Karpas-422 (cell line): ENCODE measurements around the gene C11orf97. TPM values are rescaled to one million over a fixed set of nuclear protein-coding genes. Genes with fewer than 3 reads are reported as not detected.
"Not testable (repeated sequence)": the region's sequence is repeated elsewhere in the genome, so short reads cannot be mapped to it uniquely, and the experiment has no call there.

Source experiments
- DNase-seq: peaks from one replicate; pipeline ENCODE4 v3.0.0-alpha.2; 2015
- H2AFZ ChIP-seq: fragments of 200-600 bp; sonication (generic); 2 replicates; pipeline ENCODE4 v1.6.1; 2014; ENCODE audit warnings: antibody characterized with exemption, low read length, mixed read lengths
- H3K27ac ChIP-seq: fragments of 200-600 bp; sonication (generic); 2 replicates; pipeline ENCODE4 v1.5.1; 2014; ENCODE audit warnings: mild to moderate bottlenecking, low read length, moderate library complexity
- H3K27me3 ChIP-seq: fragments of 200-600 bp; sonication (generic); 2 replicates; pipeline ENCODE4 v1.6.1; 2014; ENCODE audit warnings: low read length, mixed read lengths
- H3K36me3 ChIP-seq: fragments of 200-600 bp; sonication (generic); 2 replicates; pipeline ENCODE4 v1.6.1; 2014; ENCODE audit warnings: low read length, mixed read lengths; ENCODE audit not compliant: insufficient read depth
- H3K4me1 ChIP-seq: fragments of 200-600 bp; sonication (generic); 2 replicates; pipeline ENCODE4 v1.6.1; 2014; ENCODE audit warnings: mild to moderate bottlenecking, low read length, mixed read lengths
- H3K4me2 ChIP-seq: fragments of 200-600 bp; sonication (generic); 2 replicates; pipeline ENCODE4 v1.6.1; 2014; ENCODE audit warnings: low read length, low read depth, mild to moderate bottlenecking; ENCODE audit not compliant: poor library complexity, severe bottlenecking
- H3K4me3 ChIP-seq: fragments of 200-600 bp; sonication (generic); 2 replicates; pipeline ENCODE4 v1.5.1; 2014; ENCODE audit warnings: mild to moderate bottlenecking, antibody characterized with exemption, low read length, mixed read lengths
- H3K79me2 ChIP-seq: fragments of 200-600 bp; sonication (generic); 2 replicates; pipeline ENCODE4 v1.6.1; 2014; ENCODE audit warnings: mild to moderate bottlenecking, low read length, mixed read lengths
- H3K9ac ChIP-seq: fragments of 200-600 bp; sonication (generic); 2 replicates; pipeline ENCODE4 v1.6.0; 2014; ENCODE audit warnings: low read length
- H3K9me2 ChIP-seq: fragments of 200-600 bp; sonication (generic), shearing (Covaris generic); replicated peaks from 2 replicates; pipeline ENCODE4 v1.6.0; 2014; ENCODE audit warnings: mild to moderate bottlenecking, low read length, moderate library complexity; ENCODE audit not compliant: insufficient read depth
- H3K9me3 ChIP-seq: fragments of 300-700, 200-600 bp; sonication (generic); 2 replicates; pipeline ENCODE4 v1.6.1; 2014; ENCODE audit warnings: low read length, mixed read lengths
- H4K20me1 ChIP-seq: fragments of 200-600 bp; sonication (generic); 2 replicates; pipeline ENCODE4 v1.6.1; 2014; ENCODE audit warnings: mild to moderate bottlenecking, antibody characterized with exemption, low read length, low read depth; ENCODE audit not compliant: insufficient read depth
- total RNA-seq: library from RNA; depleted of rRNA; stranded (reverse); fragments of >200 nt; shearing (Covaris generic); gene quantifications from 2 replicates; pipeline ENCODE4 v1.2.3, GENCODE V29; 2014; ENCODE audit warnings: low replicate concordance

Gene C11orf97
- total RNA-seq, 1 experiment from 2014 or later, result not detected

DNA sequence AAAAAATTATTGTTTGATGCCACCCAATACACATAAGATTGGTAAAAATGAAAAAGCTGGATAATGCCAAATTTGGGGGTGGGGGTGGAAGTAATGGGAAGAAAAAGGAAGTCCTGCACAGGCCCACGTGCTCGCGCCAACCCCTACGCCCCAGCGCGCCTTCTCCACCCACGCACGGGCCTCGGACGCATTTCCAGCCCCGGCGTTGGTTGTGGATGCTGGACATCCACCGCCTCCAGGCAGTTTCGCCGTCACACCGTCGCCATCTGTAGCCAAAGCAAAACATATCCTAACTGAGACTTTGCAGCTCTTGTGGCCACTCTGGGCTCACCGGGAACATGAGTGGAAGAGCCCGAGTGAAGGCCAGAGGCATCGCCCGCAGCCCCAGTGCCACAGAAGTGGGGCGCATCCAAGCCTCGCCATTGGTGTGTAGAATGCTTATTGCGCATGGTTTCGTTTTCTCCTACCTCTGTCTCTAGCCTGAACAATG lies 55.0 kb downstream of the C11orf97 start, which contains the start of gene PIWIL4:
Gene PIWIL4, plus strand, starts transcription at position 188 of the 490 bp plus-strand sequence. Its CDS starts 151 bp downstream, at position 339.
- Histone ChIP-seq H3K9ac (no peak within 1 kb of the TSS), H3K4me3 (no peak within 1 kb of the TSS), H2AFZ (no peak within 1 kb of the TSS), H3K27ac (no peak within 1 kb of the TSS), H3K36me3 (no peaks in the 10 kb centered on the region), H3K9me2 (no peaks in the 10 kb centered on the region), H3K9me3 (no peaks in the 10 kb centered on the region), H3K79me2 (no peaks in the 10 kb centered on the region), H3K4me1 (no peaks in the 10 kb centered on the region), H4K20me1 (no peaks in the 10 kb centered on the region), H3K4me2 (no peak within 1 kb of the TSS), H3K27me3 (no peaks in the 10 kb centered on the region)
- no peak for DNase-seq

DNA sequence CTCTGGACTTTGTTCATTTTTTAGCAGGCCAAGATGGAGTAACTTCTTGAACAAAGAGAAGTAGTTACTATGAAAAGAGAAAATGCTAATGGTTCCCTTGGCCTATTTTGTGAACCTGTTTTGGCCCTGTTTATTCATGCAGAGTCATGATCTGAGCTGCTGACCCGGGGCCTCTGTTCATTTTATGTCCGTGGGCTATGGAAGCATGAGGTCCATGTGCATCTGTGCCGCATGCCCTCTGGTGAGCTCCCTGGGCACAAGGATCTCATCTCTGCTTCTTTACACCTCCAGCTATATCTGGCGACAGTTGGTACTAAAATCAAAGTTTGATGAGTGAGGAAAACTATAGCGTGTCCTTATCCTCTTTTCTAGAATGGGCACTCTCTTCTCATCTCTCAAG lies 55.9 kb downstream of the C11orf97 start:
- no peak overlapping the region for H3K4me2 ChIP-seq
- no peak overlapping the region for H3K9ac ChIP-seq
- H3K79me2 ChIP-seq, result no peaks in the 10 kb centered on the region
- no peaks in the 10 kb centered on the region for H3K4me1 ChIP-seq
- H4K20me1 ChIP-seq, result no peaks in the 10 kb centered on the region
- no peaks in the 10 kb centered on the region for H3K36me3 ChIP-seq
- H2AFZ ChIP-seq, result no peak overlapping the region
- no peaks in the 10 kb centered on the region for H3K27me3 ChIP-seq
- H3K9me3 ChIP-seq, result no peaks in the 10 kb centered on the region
- DNase-seq, result no peak
- no peaks in the 10 kb centered on the region for H3K9me2 ChIP-seq
- H3K27ac ChIP-seq, result no peak overlapping the region
- no peak overlapping the region for H3K4me3 ChIP-seq

DNA sequence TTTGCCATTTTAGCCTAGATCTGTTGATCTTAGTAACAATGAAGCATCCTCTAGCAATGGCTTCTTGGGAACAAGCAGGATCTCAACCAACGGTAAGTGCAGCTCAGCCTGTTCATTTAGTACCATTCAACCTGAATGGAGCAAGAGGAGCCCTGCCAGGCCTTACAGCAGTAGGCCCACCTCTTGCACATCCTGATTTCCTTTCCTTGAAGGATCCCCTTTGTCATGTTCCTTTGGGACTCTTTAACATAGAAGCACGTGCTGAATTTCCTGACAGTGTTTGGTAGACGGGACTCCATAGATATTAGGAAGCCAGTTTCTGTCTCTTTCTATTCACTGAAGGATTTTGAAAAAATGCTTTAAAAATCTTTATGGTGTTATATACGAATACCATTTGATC lies 56.5 kb downstream of the C11orf97 start:
- no peaks in the 10 kb centered on the region for H3K79me2 ChIP-seq
- H3K4me1 ChIP-seq, result no peaks in the 10 kb centered on the region
- no peak overlapping the region for H3K4me2 ChIP-seq
- no peaks in the 10 kb centered on the region for H3K36me3 ChIP-seq
- DNase-seq, result no peak
- no peaks in the 10 kb centered on the region for H3K9me2 ChIP-seq
- no peaks in the 10 kb centered on the region for H4K20me1 ChIP-seq
- no peaks in the 10 kb centered on the region for H3K9me3 ChIP-seq
- no peak overlapping the region for H3K9ac ChIP-seq
- no peaks in the 10 kb centered on the region for H3K27me3 ChIP-seq
- no peak overlapping the region for H3K27ac ChIP-seq
- no peak overlapping the region for H2AFZ ChIP-seq
- no peak overlapping the region for H3K4me3 ChIP-seq

DNA sequence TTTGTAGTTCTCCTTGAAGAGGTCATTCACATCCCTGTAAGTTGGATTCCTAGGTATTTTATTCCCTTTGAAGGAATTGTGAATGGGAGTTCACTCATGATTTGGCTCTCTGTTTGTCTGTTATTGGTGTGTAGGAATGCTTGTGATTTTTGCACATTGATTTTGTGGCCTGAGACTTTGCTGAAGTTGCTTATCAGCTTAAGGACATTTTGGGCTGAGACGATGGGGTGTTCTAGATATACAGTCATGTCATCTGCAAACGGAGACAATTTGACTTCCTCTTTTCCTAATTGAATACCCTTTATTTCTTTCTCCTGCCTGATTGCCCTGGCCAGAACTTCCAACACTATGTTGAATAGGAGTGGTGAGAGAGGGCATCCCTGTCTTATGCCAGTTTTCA lies 60.7 kb downstream of the C11orf97 start:
- DNase-seq, H3K27ac ChIP-seq, H3K9ac ChIP-seq, H3K36me3 ChIP-seq, H4K20me1 ChIP-seq, H2AFZ ChIP-seq, H3K9me2 ChIP-seq, H3K79me2 ChIP-seq, H3K4me1 ChIP-seq, H3K4me3 ChIP-seq, H3K9me3 ChIP-seq, H3K4me2 ChIP-seq, H3K27me3 ChIP-seq: not testable (repeated sequence)

DNA sequence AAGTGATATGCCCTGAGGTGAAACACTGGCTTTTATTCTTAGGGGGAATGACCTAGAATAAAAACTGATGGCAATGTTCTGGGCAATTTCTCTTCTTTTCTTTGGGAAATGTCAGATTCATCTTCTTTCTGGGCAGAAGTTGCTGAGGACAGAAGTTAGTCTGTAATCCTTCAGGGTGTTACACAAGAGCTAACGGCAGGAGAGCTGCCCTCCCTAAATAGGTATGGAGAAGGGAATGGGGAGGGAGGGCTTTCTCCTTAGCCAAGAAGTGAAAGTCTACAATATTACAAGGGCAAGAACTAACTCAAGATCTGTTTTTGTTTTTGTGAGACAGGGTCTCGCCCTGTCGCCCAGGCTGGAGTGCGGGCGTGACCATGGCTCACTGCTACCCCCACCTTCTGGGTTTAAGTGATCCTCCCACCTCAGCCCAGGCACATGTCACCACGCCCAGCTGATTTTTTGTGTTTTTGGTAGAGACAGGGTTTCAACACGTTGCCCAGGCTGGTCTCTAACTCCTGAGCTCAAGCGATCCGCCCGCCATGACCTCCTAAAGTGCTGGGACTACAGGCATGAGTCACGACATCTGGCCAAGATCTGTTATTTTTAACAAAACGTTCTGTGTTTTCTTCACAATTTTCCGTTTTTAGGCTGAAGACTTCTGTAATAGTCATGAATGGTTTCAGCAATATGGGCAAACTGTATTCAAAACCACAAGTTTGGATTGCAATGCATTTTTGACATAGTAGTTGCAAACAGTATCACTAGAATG lies 62.1 kb downstream of the C11orf97 start:
- Histone ChIP-seq H4K20me1 (no peaks in the 10 kb centered on the region), H3K79me2 (no peaks in the 10 kb centered on the region), H3K4me2 (no peak overlapping the region), H2AFZ (no peak overlapping the region), H3K9me3 (no peaks in the 10 kb centered on the region), H3K9me2 (no peaks in the 10 kb centered on the region), H3K4me3 (no peak overlapping the region), H3K27me3 (no peaks in the 10 kb centered on the region), H3K36me3 (no peaks in the 10 kb centered on the region), H3K4me1 (no peaks in the 10 kb centered on the region), H3K9ac (no peak overlapping the region), H3K27ac (no peak overlapping the region)
- DNase-seq, result no peak

DNA sequence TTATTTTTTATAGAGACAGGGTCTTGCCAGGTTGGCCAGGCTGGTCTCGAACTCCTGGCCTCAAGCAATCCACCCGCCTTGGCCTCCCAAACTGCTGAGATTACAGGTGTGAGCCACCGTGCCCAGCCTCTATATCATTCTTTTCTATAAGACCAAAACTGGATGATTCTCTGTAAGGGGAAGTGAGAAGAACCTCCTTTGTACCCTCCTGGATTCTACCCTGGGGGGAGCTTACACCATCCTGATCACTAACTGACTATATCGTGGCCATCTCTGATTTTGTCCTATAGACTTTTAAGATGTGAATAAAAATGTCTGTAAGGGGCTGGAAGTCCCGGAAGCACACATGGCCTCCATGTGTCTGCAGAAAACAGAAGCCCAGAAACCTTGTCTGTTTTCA lies 64.0 kb downstream of the C11orf97 start:
- Histone ChIP-seq H3K4me2 (no peak overlapping the region), H3K27me3 (no peaks in the 10 kb centered on the region), H3K4me1 (no peaks in the 10 kb centered on the region), H3K4me3 (no peak overlapping the region), H4K20me1 (no peaks in the 10 kb centered on the region), H3K36me3 (no peaks in the 10 kb centered on the region), H3K9ac (no peak overlapping the region), H3K79me2 (no peaks in the 10 kb centered on the region), H3K27ac (no peak overlapping the region), H3K9me3 (no peaks in the 10 kb centered on the region), H2AFZ (no peak overlapping the region), H3K9me2 (no peaks in the 10 kb centered on the region)
- DNase-seq, result no peak

DNA sequence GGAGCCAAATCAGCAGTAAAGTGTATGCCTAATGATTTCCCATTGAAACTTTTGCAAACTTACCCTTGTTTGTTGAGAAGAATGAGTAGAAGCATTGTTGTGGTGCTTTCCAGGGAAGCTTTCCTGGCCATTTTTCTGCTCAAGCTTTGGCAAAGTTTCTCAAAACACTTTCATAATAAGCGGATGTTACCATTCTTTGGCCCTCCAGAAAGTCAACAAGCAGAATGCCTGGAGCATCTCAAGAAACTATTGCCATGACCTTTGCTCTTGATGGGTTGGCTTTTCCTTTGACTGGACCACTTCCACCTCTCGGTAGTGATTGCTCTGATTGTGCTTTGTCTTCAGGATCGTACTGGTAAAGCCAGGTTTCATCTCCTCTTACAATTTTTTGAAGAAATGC lies 65.6 kb downstream of the C11orf97 start:
- Histone ChIP-seq H3K9me2 (no peaks in the 10 kb centered on the region), H3K9ac (no peak overlapping the region), H3K9me3 (no peaks in the 10 kb centered on the region), H3K4me2 (no peak overlapping the region), H3K4me3 (no peak overlapping the region), H3K36me3 (no peaks in the 10 kb centered on the region), H3K4me1 (no peaks in the 10 kb centered on the region), H4K20me1 (no peaks in the 10 kb centered on the region), H3K27ac (no peak overlapping the region), H3K79me2 (no peaks in the 10 kb centered on the region), H2AFZ (no peak overlapping the region), H3K27me3 (no peaks in the 10 kb centered on the region)
- DNase-seq, result no peak
